BE2C (cell line): ENCODE results near the gene UBE3A.

Experiments
- DNase-seq: peaks from one replicate; pipeline ENCODE4 v3.0.0-alpha.2; 2020
- H3K27me3 ChIP-seq: fragments of 250-450 bp; sonication (Bioruptor Pico); 2 replicates; pipeline ENCODE4 v1.5.1; 2020; ENCODE audit warnings: mild to moderate bottlenecking
- H3K36me3 ChIP-seq: fragments of 250-450 bp; sonication (Bioruptor Pico); 2 replicates; pipeline ENCODE4 v1.5.1; 2020; ENCODE audit warnings: mild to moderate bottlenecking
- H3K4me1 ChIP-seq: fragments of 250-450 bp; sonication (Bioruptor Pico); 2 replicates; pipeline ENCODE4 v1.5.1; 2020
- H3K4me3 ChIP-seq: 2 replicates; pipeline ENCODE4 v1.5.1; 2011; ENCODE audit warnings: low read depth, low read length
- H3K9me3 ChIP-seq: fragments of 250-450 bp; sonication (Bioruptor Pico); 2 replicates; pipeline ENCODE4 v1.5.1; 2020
- CTCF ChIP-seq: IDR thresholded peaks from 2 replicates; pipeline ENCODE4 v1.5.1; 2012; ENCODE audit warnings: mild to moderate bottlenecking, low read depth, low read length

Gene UBE3A

GRCh38 chr15:25446076-25446475, 7.3 kb upstream of the UBE3A start:
- Histone ChIP-seq H3K27me3 (no peaks in the 10 kb centered on the region), H3K4me3 (no peak overlapping the region), H3K9me3 (no peaks in the 10 kb centered on the region), H3K4me1 (no peaks in the 10 kb centered on the region), H3K36me3 (no peaks in the 10 kb centered on the region)
- no peak for TF ChIP-seq CTCF
- no peak for DNase-seq

- no peaks in the 10 kb centered on the region for H3K4me1 ChIP-seq
- DNase-seq, result no peak
Measured at GRCh38 chr15:25445412-25445811, 6.6 kb upstream of the UBE3A start.

GRCh38 chr15:25441111-25441510, 2.3 kb upstream of the UBE3A start:
- Histone ChIP-seq H3K4me3 (no peak overlapping the region), H3K36me3 (peaks cover 6% of the 10 kb centered on the region), H3K27me3 (no peaks in the 10 kb centered on the region), H3K9me3 (no peaks in the 10 kb centered on the region), H3K4me1 (no peaks in the 10 kb centered on the region)
- DNase-seq, result no peak
- no peak for TF ChIP-seq CTCF

More at GRCh38 chr15:25445412-25445811, 6.6 kb upstream of the UBE3A start:
- H3K9me3 ChIP-seq, result no peaks in the 10 kb centered on the region
- no peak for TF ChIP-seq CTCF
- no peak overlapping the region for H3K4me3 ChIP-seq
- no peaks in the 10 kb centered on the region for H3K27me3 ChIP-seq
- H3K36me3 ChIP-seq, result no peaks in the 10 kb centered on the region

- peak overlapping the region; percentile 88 for H3K4me3 ChIP-seq
- H3K9me3 ChIP-seq, result no peaks in the 10 kb centered on the region
- no peak for TF ChIP-seq CTCF
- DNase-seq, result no peak
- H3K27me3 ChIP-seq, result no peaks in the 10 kb centered on the region
- peaks cover 11% of the 10 kb centered on the region for H3K36me3 ChIP-seq
- no peaks in the 10 kb centered on the region for H3K4me1 ChIP-seq
Measured at GRCh38 chr15:25439369-25439836, 579 bp upstream of the UBE3A start.

DNA sequence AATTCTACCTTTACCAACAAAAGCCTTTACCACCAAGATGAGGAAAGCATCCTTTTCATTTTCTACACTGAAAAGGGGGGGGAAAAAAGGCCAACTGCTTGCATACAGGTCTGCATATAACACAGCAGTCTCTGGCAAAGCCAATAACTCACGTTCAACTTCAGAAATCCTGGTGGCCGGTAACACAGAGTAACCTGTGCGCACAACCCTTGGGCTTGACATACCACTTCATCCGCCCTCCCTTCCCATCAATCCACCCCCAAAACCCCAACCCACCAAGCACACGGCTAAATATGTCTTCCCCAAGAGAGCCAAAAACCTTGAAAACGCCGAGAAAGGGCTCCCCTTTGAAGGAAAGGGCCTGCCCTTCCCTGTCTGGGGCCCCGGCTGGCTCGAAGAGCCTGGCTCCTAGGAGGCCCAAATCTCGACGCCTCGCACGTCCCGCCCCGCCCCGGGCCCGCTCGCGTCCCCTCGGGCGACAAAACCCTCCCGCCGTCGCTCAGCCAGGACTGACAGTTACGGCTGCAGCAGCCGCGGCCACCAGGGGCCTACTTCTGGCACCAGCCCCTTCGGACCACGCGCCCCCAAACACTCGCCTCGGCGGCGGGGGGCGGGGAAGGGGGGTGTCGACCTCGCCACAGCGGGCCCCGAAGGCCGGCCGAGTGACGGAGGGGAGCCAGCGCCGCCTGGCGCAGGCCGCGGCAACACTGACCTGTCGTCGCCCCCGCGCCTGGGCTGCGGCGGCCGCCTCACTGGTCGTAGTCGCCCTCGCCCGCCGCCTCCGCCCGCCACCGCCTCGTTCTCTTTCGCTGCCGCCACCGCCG, 835 bp downstream of the UBE3A start:
- Histone ChIP-seq H3K4me1 (no peaks in the 10 kb centered on the region), H3K4me3 (peak overlapping the region; percentile 88), H3K9me3 (no peaks in the 10 kb centered on the region), H3K36me3 (peaks cover 11% of the 10 kb centered on the region), H3K27me3 (no peaks in the 10 kb centered on the region)
- peak; percentile 29 for TF ChIP-seq CTCF
- DNase-seq, result peak; percentile 85

DNA sequence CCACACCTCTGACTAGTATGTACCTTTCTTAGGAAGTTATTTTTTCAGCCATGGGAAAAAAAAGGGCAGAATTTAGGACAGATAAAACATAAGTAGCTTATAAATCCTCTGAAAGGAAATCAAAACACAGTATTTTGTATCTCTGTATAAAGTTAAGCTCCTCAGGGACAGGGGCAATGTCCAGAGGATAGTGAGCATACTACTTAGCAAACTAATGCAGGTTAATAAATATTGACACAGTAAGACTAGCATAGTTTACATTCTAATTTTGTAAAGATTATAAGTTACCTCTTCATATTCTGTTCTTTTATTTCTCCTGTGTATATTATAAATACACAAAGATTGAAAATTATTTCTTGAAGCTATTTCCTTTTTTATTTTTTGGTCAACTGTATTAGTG, 2.1 kb downstream of the UBE3A start:
- DNase-seq, result no peak
- H3K9me3 ChIP-seq, result no peaks in the 10 kb centered on the region
- no peak for TF ChIP-seq CTCF
- no peaks in the 10 kb centered on the region for H3K4me1 ChIP-seq
- H3K4me3 ChIP-seq, result peak overlapping the region; percentile 88
- H3K36me3 ChIP-seq, result peaks cover 11% of the 10 kb centered on the region
- H3K27me3 ChIP-seq, result no peaks in the 10 kb centered on the region
